Right lobe of liver (tissue), 6 donors: ENCODE data around the gene IFNE. TPM values are rescaled to one million over a fixed set of nuclear protein-coding genes. Genes with fewer than 3 reads are reported as not detected.

Experiments used
- ATAC-seq, 4 donors: fragments of 200-7000 bp; cut with Tn5 transposase; one replicate each; pipeline ENCODE4 v1.9.1; 2020; ENCODE audit warnings: mild to moderate bottlenecking in 4 of 4, moderate library complexity in 4 of 4
- DNase-seq, 3 donors: peaks; one replicate each; pipeline ENCODE4 v3.0.0-alpha.2; 2020
- H3K27ac ChIP-seq, 3 donors: fragments of 200-600 bp; one replicate each; pipeline ENCODE4 v1.8.0; 2022
- H3K27me3 ChIP-seq, 2 donors: fragments of 200-600 bp; one replicate each; pipeline ENCODE4 v1.8.0; 2022
- H3K36me3 ChIP-seq, 4 donors: fragments of 200-600 bp; sonication (generic) in 1 of 4; one replicate each; pipeline versions ENCODE4 v1.5.1 to v1.8.0; 2017 to 2022; ENCODE audit warnings: control low read depth in 1 of 4
- H3K4me1 ChIP-seq, 4 donors: fragments of 200-600 bp; sonication (generic) in 1 of 4; one replicate each; pipeline versions ENCODE4 v1.5.1 to v1.8.0; 2017 to 2022; ENCODE audit warnings: control low read depth in 1 of 4
- H3K4me3 ChIP-seq, 3 donors: fragments of 200-600 bp; one replicate each; pipeline ENCODE4 v1.8.0; 2022
- H3K9me3 ChIP-seq, 4 donors: fragments of 200-600 bp; sonication (generic) in 1 of 4; one replicate each; pipeline versions ENCODE4 v1.5.1 to v1.8.0; 2017 to 2022; ENCODE audit warnings: control low read depth in 1 of 4
- CTCF ChIP-seq, 4 donors: fragments of 200-600 bp in 3 of 4; fragments of 450-650 bp in 1 of 4; IDR thresholded peaks; one replicate each; pipeline versions ENCODE4 v1.5.1 to v1.8.0; 2016 to 2022; ENCODE audit warnings: antibody characterized with exemption in 4 of 4, mild to moderate bottlenecking in 2 of 4
- POLR2A ChIP-seq: fragments of 450-650 bp; IDR thresholded peaks from one replicate; pipeline ENCODE4 v1.6.1; 2017; ENCODE audit warnings: antibody characterized with exemption, mild to moderate bottlenecking
- WGBS: methylation state at CpG from one replicate; pipeline ENCODE4 v1.1.6; 2018; ENCODE audit warnings: low coverage, low lambda C conversion rate; ENCODE audit not compliant: insufficient coverage; ENCODE audit errors: missing lambda C conversion rate; 5-methylcytosine and 5-hydroxymethylcytosine counted together
- intact Hi-C, 2 donors: fragments of 100-400 bp; cut with DNase I; formaldehyde crosslinking; loops; one replicate each; pipeline versions ENCODE4 v1.11.2 to v1.14.1; 2022
- total RNA-seq, 6 experiments: library from RNA; depleted of rRNA in 2 of 6; stranded (reverse); fragments of >200 nt in 2 of 6; fragmentation: NEBNext Ultra II Directional in 3 of 6; extraction: Animal tissue kit (Norgen Biotek cat#: 25700) in 3 of 6; gene quantifications; one replicate each; pipeline versions ENCODE4 v1.1.0 to v1.2.4, GENCODE V29; 2016 to 2023
- donor health status: DM: no; HTN: yes; CAD: no.
- donor health status: DM: no; HTN: no; CAD: no.
- donor health status: DM: no; HTN: no; CAD: no.
- donor health status: DM: no; HTN: yes; CAD: no.
- donor health status: DM: no; HTN: yes; CAD: no.

IFNE gene
- total RNA-seq, 6 experiments from 2014 or later, result not detected

- H3K4me3 ChIP-seq, result no peak overlapping the region
- no peaks in the 10 kb centered on the region for H3K9me3 ChIP-seq
- no peaks in the 10 kb centered on the region for H3K4me1 ChIP-seq
- ATAC-seq (no peak), DNase-seq (no peak)
- TF ChIP-seq POLR2A (no peak), CTCF (IDR thresholded peaks at IDR 0.05) (no peak)
- no peak overlapping the region for H3K27ac ChIP-seq
- no peaks in the 10 kb centered on the region for H3K27me3 ChIP-seq
- intact Hi-C loops, result no loop called here
- H3K36me3 ChIP-seq, result no peaks in the 10 kb centered on the region
Observed at GRCh38 chr9:21504894-21505293, 22.8 kb upstream of the IFNE start.

- WGBS, result 29% methylated on average over 2 of the region's 2 CpGs
- Histone ChIP-seq H3K4me3 (no peak overlapping the region), H3K36me3 (no peaks in the 10 kb centered on the region), H3K9me3 (no peaks in the 10 kb centered on the region), H3K27ac (no peak overlapping the region), H3K27me3 (no peaks in the 10 kb centered on the region), H3K4me1 (no peaks in the 10 kb centered on the region)
- ATAC-seq (no peak), DNase-seq (no peak)
- intact Hi-C loops, result no loop called here
- TF ChIP-seq POLR2A (no peak), CTCF (IDR thresholded peaks at IDR 0.05) (no peak)
Observed at GRCh38 chr9:21504113-21504512, 22.0 kb upstream of the IFNE start.

- ATAC-seq, result no peak
- DNase-seq, result no peak
- Histone ChIP-seq H3K9me3 (no peaks in the 10 kb centered on the region), H3K27me3 (no peaks in the 10 kb centered on the region), H3K27ac (no peak overlapping the region), H3K4me3 (no peak overlapping the region), H3K4me1 (no peaks in the 10 kb centered on the region), H3K36me3 (no peaks in the 10 kb centered on the region)
- WGBS, result 23% methylated on average over 1 of the region's 1 CpG
- TF ChIP-seq CTCF (IDR thresholded peaks at IDR 0.05) (no peak), POLR2A (no peak)
- intact Hi-C loops, result no loop called here
Observed at GRCh38 chr9:21502586-21502985, 20.5 kb upstream of the IFNE start.

GRCh38 chr9:21499912-21500311 is 17.8 kb upstream of the IFNE start:
- Histone ChIP-seq H3K27me3 (no peaks in the 10 kb centered on the region), H3K9me3 (no peaks in the 10 kb centered on the region), H3K4me1 (no peaks in the 10 kb centered on the region), H3K36me3 (no peaks in the 10 kb centered on the region), H3K4me3 (no peak overlapping the region), H3K27ac (no peak overlapping the region)
- ATAC-seq (no peak), DNase-seq (no peak)
- intact Hi-C loops, result no loop called here
- 38% methylated on average over 5 of the region's 5 CpGs for WGBS
- no peak for TF ChIP-seq POLR2A
- no peak for TF ChIP-seq CTCF (IDR thresholded peaks at IDR 0.05)

- H3K36me3 ChIP-seq, result no peaks in the 10 kb centered on the region
- TF ChIP-seq CTCF (IDR thresholded peaks at IDR 0.05), result no peak
- TF ChIP-seq POLR2A, result no peak
- H3K9me3 ChIP-seq, result no peaks in the 10 kb centered on the region
- 31% methylated on average over 1 of the region's 1 CpG for WGBS
- H3K4me3 ChIP-seq, result no peak overlapping the region
- H3K27me3 ChIP-seq, result no peaks in the 10 kb centered on the region
- DNase-seq, result no peak
- ATAC-seq, result no peak
- no peak overlapping the region for H3K27ac ChIP-seq
- intact Hi-C loops, result no loop called here
- no peaks in the 10 kb centered on the region for H3K4me1 ChIP-seq
Observed at GRCh38 chr9:21491756-21492155, 9.6 kb upstream of the IFNE start.
